Gastroesophageal sphincter (tissue), 4 donors: ENCODE measurements around the gene SNAPC4. TPM values are rescaled to one million over a fixed set of nuclear protein-coding genes. Genes with fewer than 3 reads are reported as not detected.

Source experiments
- ATAC-seq: fragments of 150-250 bp; one replicate; pipeline ENCODE4 v1.9.1; 2016; ENCODE audit warnings: mild to moderate bottlenecking, moderate library complexity
- H3K27ac ChIP-seq, 4 donors: fragments of 200-600 bp; sonication (generic) in 3 of 4; 1 replicate in 3 of 4; 2 replicates in 1 of 4; pipeline ENCODE4 v1.5.1; 2016 to 2019
- H3K27me3 ChIP-seq: fragments of 200-600 bp; sonication (generic); one replicate; pipeline ENCODE4 v1.5.1; 2019
- H3K36me3 ChIP-seq, 2 donors: fragments of 200-600 bp; sonication (generic); one replicate each; pipeline ENCODE4 v1.5.1; 2019; ENCODE audit warnings: control low read depth in 1 of 2
- H3K4me1 ChIP-seq, 3 donors: fragments of 200-600 bp; sonication (generic); 1 replicate in 2 of 3; 2 replicates in 1 of 3; pipeline ENCODE4 v1.5.1; 2016 to 2019; ENCODE audit warnings: control low read depth in 2 of 3
- H3K4me3 ChIP-seq, 2 donors: fragments of 200-600 bp; sonication (generic); one replicate each; pipeline ENCODE4 v1.5.1; 2019; ENCODE audit warnings: mild to moderate bottlenecking in 1 of 2, moderate library complexity in 1 of 2
- H3K9me3 ChIP-seq, 3 donors: fragments of 200-600 bp; sonication (generic); one replicate each; pipeline ENCODE4 v1.5.1; 2017 to 2019; ENCODE audit warnings: control low read depth in 2 of 3
- CTCF ChIP-seq, 4 experiments: fragments of 200-600 bp in 2 of 4; fragments of 450-650 bp in 2 of 4; sonication (generic) in 1 of 4; IDR thresholded peaks; one replicate each; pipeline ENCODE4 v1.5.1; 2017 to 2019; ENCODE audit warnings: antibody characterized with exemption in 4 of 4, mild to moderate bottlenecking in 2 of 4, moderate library complexity in 2 of 4
- EP300 ChIP-seq: sonication (generic); formaldehyde crosslinking; IDR thresholded peaks from one replicate; pipeline ENCODE4 v1.6.1; 2017; ENCODE audit warnings: antibody characterized with exemption, mild to moderate bottlenecking
- POLR2A ChIP-seq, 2 donors: fragments of 450-650 bp; IDR thresholded peaks; one replicate each; pipeline ENCODE4 v1.6.1; 2017; ENCODE audit warnings: antibody characterized with exemption in 2 of 2, mild to moderate bottlenecking in 2 of 2, moderate library complexity in 1 of 2
- POLR2AphosphoS5 ChIP-seq: sonication (generic); formaldehyde crosslinking; IDR thresholded peaks from one replicate; pipeline ENCODE4 v1.6.1; 2017; ENCODE audit warnings: antibody characterized with exemption
- WGBS, 2 donors: methylation state at CpG; one replicate each; pipeline ENCODE4 v1.1.5; 2018; ENCODE audit warnings: low coverage in 1 of 2; 5-methylcytosine and 5-hydroxymethylcytosine counted together
- total RNA-seq, 4 donors: library from RNA; depleted of rRNA; stranded (reverse); fragments of >200 nt; gene quantifications; one replicate each; pipeline ENCODE4 v1.1.0, GENCODE V29; 2016

SNAPC4 gene
- total RNA-seq, 4 donors from 2014 or later: 3.5 to 8.4 (median 5.5) TPM

GRCh38 chr9:136386018-136386417 is 14.0 kb downstream of the SNAPC4 start:
- Histone ChIP-seq H3K27me3 (no peaks in the 10 kb centered on the region), H3K4me3 (no peak overlapping the region), H3K36me3 (peaks cover 0 to 97% of the 10 kb centered on the region in 2 donors), H3K27ac (no peak overlapping the region), H3K9me3 (no peaks in the 10 kb centered on the region), H3K4me1 (no peaks in the 10 kb centered on the region)
- 92 to 97% methylated on average over 11 to 12 of the region's 13 CpGs for WGBS, 2 donors
- ATAC-seq: no peak
- TF ChIP-seq EP300 (no peak), POLR2AphosphoS5 (no peak), CTCF (IDR thresholded peaks at IDR 0.05) (no peak), POLR2A (IDR thresholded peaks at IDR 0.05) (no peak)

- Histone ChIP-seq H3K4me3 (no peak overlapping the region), H3K9me3 (no peaks in the 10 kb centered on the region), H3K4me1 (no peaks in the 10 kb centered on the region), H3K36me3 (peaks cover 0 to 100% of the 10 kb centered on the region in 2 donors), H3K27me3 (no peaks in the 10 kb centered on the region), H3K27ac (no peak overlapping the region)
- TF ChIP-seq EP300 (no peak), POLR2AphosphoS5 (no peak), POLR2A (IDR thresholded peaks at IDR 0.05) (no peak), CTCF (IDR thresholded peaks at IDR 0.05) (no peak)
- no peak for ATAC-seq
- WGBS, 2 donors: 88 to 90% methylated on average over 7 to 11 of the region's 11 CpGs
Observed at GRCh38 chr9:136385015-136385414, 15.0 kb downstream of the SNAPC4 start.

- Histone ChIP-seq H3K4me1 (no peaks in the 10 kb centered on the region), H3K27me3 (no peaks in the 10 kb centered on the region), H3K36me3 (peaks cover 0 to 100% of the 10 kb centered on the region in 2 donors), H3K4me3 (no peak overlapping the region), H3K9me3 (no peaks in the 10 kb centered on the region), H3K27ac (no peak overlapping the region)
- TF ChIP-seq CTCF (IDR thresholded peaks at IDR 0.05) (no peak), EP300 (no peak), POLR2AphosphoS5 (no peak), POLR2A (IDR thresholded peaks at IDR 0.05) (no peak)
- no peak for ATAC-seq
- no CpG with 5 or more reads among the region's 20 CpGs for WGBS, 2 donors
Observed at GRCh38 chr9:136383436-136383835, 16.5 kb downstream of the SNAPC4 start.

GRCh38 chr9:136381966-136382513 is 17.9 kb downstream of the SNAPC4 start:
- Histone ChIP-seq H3K9me3 (no peaks in the 10 kb centered on the region), H3K36me3 (peaks cover 0 to 92% of the 10 kb centered on the region in 2 donors), H3K27me3 (no peaks in the 10 kb centered on the region), H3K4me3 (no peak overlapping the region), H3K4me1 (no peaks in the 10 kb centered on the region), H3K27ac (no peak overlapping the region)
- 98% methylated on average over 10 of the region's 25 CpGs; no CpG with 5 or more reads in 1 of the 2 donors for WGBS, 2 donors
- ATAC-seq: no peak
- no peak for TF ChIP-seq EP300
- no peak for TF ChIP-seq CTCF (IDR thresholded peaks at IDR 0.05)
- TF ChIP-seq POLR2A (IDR thresholded peaks at IDR 0.05): no peak
- TF ChIP-seq POLR2AphosphoS5: no peak

- Histone ChIP-seq H3K27ac (no peak overlapping the region), H3K27me3 (no peaks in the 10 kb centered on the region), H3K4me1 (no peaks in the 10 kb centered on the region), H3K4me3 (no peak overlapping the region), H3K36me3 (peaks cover 0 to 85% of the 10 kb centered on the region in 2 donors), H3K9me3 (no peaks in the 10 kb centered on the region)
- TF ChIP-seq POLR2A (IDR thresholded peaks at IDR 0.05): no peak
- no peak for TF ChIP-seq CTCF (IDR thresholded peaks at IDR 0.05)
- no peak for TF ChIP-seq EP300
- no peak for TF ChIP-seq POLR2AphosphoS5
- no peak for ATAC-seq
- no CpG with 5 or more reads among the region's 9 CpGs for WGBS, 2 donors
Observed at GRCh38 chr9:136381311-136381710, 18.7 kb downstream of the SNAPC4 start.
